ENCODE measurements around the gene RDM1. TPM values are rescaled to one million over a fixed set of nuclear protein-coding genes. Genes with fewer than 3 reads are reported as not detected.
A peak's percentile ranks its signal among the peaks of the same experiment; 100 is the strongest.

Gene RDM1
- polyA plus RNA-seq (2012; ENCODE audit: insufficient read depth, insufficient read length), result 22.9 TPM

DNA sequence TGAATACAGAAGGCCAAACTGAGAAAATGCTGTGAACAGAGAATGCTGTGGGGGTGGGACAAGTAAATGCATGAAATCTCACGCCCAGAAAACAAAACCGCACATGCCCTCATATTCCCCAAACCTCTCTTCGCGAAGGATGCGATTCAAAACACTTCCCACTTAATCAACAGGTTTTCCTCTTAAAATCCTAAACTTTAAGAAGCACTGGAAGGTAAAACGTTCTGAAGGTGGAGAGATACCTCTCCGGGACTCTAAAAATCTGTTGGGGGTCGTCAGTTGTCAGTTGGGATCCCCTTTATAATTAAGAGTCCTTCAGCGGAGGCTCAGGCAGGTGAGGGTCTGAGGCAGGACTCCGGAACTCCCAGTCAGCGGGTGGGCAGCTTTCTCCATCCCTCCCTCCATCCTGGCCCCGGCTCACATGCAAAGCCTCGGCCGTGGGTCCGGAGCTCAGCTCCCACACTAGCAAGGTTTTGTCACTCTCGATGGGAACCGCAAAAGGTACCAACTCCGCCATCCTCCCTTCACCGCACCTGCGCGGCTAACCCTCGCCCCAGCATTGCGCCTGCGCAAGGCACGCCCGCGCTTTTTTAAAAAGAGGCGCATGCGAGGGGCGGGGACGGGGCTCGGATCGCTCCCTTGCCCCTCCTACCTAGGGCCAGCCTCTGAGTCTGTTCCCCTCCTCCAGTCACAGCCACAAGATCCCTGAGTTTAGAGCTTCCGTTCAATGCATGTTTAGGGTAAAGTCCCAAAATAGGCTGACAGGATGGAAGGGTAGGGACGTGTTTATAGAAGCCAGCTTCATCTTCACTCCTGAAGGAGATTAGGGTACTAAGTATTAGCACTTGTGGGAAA, at the start of gene RDM1:
TSS of gene RDM1 (minus strand) at position 563 of the 855 bp plus-strand sequence. CDS start at position 517, 46 bp downstream.
- peak within 1 kb of the TSS; percentile 87 for H3K4me3 ChIP-seq (ENCODE audit: low read length)
- DNase-seq (ENCODE audit: low read depth, low spot score), result peak; percentile 91

- DNase-seq (ENCODE audit: low read depth, low spot score), result no peak
- no peak overlapping the region for H3K4me3 ChIP-seq (ENCODE audit: low read length)
Observed at GRCh38 chr17:35978346-35978745, 47.8 kb upstream of the RDM1 start.

- H3K4me3 ChIP-seq (ENCODE audit: low read length), result no peak overlapping the region
- DNase-seq (ENCODE audit: low read depth, low spot score), result no peak
Observed at GRCh38 chr17:35977509-35977908, 46.9 kb upstream of the RDM1 start.

DNA sequence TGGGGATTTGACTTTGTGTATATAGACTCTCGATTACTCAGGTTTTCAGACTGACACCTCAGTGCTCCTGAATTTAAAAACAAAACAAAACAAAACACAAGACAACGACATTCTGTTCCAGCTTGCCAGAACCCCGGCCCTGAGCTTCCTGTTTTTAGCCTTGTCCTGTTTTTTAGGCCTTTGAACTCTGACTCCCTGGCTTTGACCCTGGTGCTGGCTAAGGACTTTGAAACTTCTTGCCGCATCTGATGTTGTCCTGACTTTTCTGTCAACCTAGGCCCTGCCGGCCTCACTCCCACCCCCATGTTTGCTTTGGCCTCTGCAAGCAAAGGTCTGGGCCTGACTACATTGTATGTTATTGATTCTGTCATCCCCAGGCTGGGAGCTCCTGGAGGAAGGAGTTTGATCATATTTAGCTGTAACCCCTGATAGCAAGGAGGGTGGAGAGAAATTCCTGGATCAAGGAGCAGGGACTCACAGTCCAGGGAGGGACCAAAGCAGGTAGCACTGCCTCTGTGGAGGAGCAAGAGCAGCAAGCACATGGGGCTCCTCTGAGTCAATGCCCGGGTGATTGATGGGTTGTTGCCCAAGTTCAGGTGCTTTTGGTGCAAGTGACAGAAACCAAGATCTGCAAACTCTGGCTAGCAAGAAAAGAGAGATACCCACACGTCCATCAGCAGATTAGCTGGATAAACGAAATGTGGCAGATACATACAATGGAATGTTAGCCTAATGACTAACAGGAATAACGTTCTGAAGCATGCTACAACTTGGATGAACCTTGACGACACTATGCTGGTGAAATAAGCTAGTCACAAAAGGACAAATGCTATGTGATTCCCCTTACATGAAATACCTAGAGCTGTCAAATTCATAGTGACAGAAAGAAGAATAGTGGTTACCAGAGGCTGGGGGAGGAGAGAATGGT, 43.0 kb upstream of the RDM1 start:
- H3K4me3 ChIP-seq (ENCODE audit: low read length), result no peak overlapping the region
- no peak for DNase-seq (ENCODE audit: low read depth, low spot score)

- H3K4me3 ChIP-seq (ENCODE audit: low read length), result no peak overlapping the region
- no peak for DNase-seq (ENCODE audit: low read depth, low spot score)
Observed at GRCh38 chr17:35972945-35973332, 42.4 kb upstream of the RDM1 start.

GRCh38 chr17:35972535-35972934, 42.0 kb upstream of the RDM1 start:
- H3K4me3 ChIP-seq (ENCODE audit: low read length), result no peak overlapping the region
- DNase-seq (ENCODE audit: low read depth, low spot score), result no peak

- no peak overlapping the region for H3K4me3 ChIP-seq (ENCODE audit: low read length)
- DNase-seq (ENCODE audit: low read depth, low spot score), result no peak
Observed at GRCh38 chr17:35972066-35972465, 41.5 kb upstream of the RDM1 start.

GRCh38 chr17:35969558-35970380, 39.2 kb upstream of the RDM1 start:
- H3K4me3 ChIP-seq (ENCODE audit: low read length), result no peak overlapping the region
- peak; percentile 71 for DNase-seq (ENCODE audit: low read depth, low spot score)

DNA sequence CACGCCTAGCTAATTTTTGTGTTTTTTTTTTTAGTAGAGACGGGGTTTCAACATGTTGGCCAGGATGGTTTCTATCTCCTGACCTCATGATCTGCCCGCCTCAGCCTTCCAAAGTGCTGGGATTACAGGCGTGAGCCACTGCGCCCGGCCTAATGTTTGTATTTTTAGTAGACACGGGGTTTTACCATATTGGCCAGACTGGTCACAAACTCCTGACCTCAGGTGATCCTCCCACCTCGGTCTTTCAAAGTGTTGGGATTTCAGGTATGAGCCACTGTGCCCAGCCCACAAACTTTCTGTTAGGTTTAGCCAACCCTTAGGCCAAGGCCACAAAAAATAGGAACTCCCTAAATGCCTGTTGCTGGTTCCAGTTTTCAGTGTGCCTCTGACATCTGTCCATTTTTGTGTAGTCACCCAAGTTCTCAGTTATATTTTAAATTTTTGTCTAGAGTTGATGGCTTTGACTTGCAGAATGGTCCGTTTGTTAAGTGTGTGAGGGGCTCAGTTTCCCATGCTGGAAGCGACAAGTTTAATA, 38.0 kb upstream of the RDM1 start:
- H3K4me3 ChIP-seq (ENCODE audit: low read length), result no peak overlapping the region
- no peak for DNase-seq (ENCODE audit: low read depth, low spot score)

DNA sequence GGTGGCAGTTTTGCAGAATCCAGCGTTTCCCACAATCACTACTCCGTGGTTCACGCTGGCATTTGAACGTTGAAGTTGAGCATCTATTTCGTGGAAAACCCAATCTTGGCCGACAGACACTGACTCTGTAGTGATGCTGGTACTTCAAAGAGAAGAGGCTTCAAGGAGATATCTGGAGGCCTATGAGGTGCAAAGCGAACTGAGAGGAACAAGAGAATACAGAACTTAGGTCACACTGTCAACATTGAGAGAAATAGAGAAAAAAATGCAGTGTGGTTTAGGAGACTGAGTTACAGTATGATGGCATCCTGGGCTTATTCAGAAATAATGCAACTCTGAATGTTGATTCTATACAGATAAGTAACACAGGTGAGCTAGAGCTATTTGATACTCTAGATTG, 34.7 kb upstream of the RDM1 start:
- no peak for DNase-seq (ENCODE audit: low read depth, low spot score)
- no peak overlapping the region for H3K4me3 ChIP-seq (ENCODE audit: low read length)

DNA sequence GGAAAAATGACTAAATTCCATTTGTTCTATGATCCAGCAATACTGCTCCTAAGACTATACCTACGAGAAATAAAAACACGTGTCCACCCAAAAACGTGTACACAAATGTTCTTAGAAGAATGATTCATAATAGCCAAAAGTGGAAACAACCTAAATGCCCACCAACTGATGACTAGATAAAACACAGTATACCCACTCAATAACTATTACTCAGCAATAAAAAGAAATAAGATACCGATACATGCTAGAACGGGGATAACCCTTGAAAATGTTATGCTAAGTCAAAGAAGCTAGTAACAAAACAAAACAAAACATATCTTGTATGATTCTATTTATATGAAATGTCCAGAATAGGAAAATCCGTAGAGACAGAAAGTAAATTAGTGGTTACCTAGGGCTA, 33.1 kb upstream of the RDM1 start:
- DNase-seq (ENCODE audit: low read depth, low spot score), result no peak
- H3K4me3 ChIP-seq (ENCODE audit: low read length), result no peak overlapping the region

- H3K4me3 ChIP-seq (ENCODE audit: low read length), result no peak overlapping the region
Observed at GRCh38 chr17:35953720-35954119, 23.1 kb upstream of the RDM1 start.

DNA sequence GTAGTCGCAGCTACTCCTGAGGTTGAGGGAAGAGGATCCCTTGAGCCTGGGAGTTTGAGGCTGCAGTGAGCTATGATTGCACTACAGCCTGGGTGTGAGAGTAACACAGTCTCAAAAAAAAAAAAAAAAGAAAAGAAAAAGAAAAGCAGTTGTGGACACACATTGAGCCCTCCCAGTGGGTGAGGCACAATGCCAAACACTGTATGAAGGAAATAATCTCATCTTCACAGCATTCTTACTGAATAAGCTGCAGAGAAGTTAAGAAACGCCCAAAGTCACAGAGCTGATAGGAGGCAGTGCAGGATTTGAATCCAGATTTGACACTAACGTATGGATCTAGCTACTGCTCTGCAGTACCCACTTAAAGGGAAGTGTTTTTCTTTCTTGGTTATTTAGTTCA, 18.8 kb upstream of the RDM1 start:
- no peak overlapping the region for H3K4me3 ChIP-seq (ENCODE audit: low read length)
- DNase-seq (ENCODE audit: low read depth, low spot score), result no peak

More at GRCh38 chr17:35953720-35954119, 23.1 kb upstream of the RDM1 start:
- DNase-seq (ENCODE audit: low read depth, low spot score), result no peak

DNA sequence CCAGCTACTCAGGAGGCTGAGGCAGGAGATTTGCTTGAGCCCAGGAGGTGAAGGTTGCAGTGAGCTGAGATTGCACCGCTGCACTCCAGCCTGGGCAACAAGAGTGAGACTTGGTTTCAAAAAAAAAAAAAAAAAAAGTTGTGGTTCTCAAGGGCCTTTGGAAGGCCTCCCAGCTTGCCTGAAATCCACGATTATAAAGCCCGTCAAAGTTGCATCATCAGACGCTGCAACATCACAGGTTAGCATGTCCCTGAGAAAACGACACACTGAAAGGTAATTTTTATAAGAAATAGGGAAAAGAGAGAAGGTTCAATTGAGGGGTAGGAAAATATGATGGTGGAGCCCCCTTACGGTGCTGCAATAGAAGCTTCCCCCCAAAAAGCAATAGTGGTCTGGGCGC, 17.5 kb upstream of the RDM1 start:
- H3K4me3 ChIP-seq (ENCODE audit: low read length), result no peak overlapping the region
- no peak for DNase-seq (ENCODE audit: low read depth, low spot score)

- no peak overlapping the region for H3K4me3 ChIP-seq (ENCODE audit: low read length)
- peak; percentile 50 for DNase-seq (ENCODE audit: low read depth, low spot score)
Observed at GRCh38 chr17:35947156-35947585, 16.6 kb upstream of the RDM1 start.

GRCh38 chr17:35944151-35944550, 13.6 kb upstream of the RDM1 start:
- no peak for DNase-seq (ENCODE audit: low read depth, low spot score)

DNA sequence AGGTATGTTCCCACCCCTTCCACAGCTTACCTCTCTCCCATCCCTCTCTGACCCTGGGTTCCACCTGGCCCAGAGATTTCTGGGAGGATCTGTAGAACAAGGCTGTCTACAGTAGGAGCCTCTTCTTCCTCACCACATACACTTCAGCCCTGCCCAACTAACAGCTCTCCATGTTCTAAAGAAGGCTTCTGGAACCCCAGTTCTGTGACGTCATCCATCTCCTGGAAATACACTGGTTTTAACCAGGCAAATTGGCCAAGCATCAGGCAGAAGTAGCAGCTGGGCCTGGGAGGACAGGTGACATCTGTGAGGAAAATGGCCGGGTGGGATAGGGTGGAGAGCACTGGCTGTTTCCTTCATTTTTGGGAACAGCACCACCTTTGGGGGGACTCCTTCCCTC, 13.0 kb upstream of the RDM1 start, which contains the start of gene LYZL6:
TSS of gene LYZL6 (minus strand) at position 177 of the 400 bp plus-strand sequence. CDS start 4,357 bp downstream, outside the sequence.
- no peak within 1 kb of the TSS for H3K4me3 ChIP-seq (ENCODE audit: low read length)
- DNase-seq (ENCODE audit: low read depth, low spot score), result no peak

More at GRCh38 chr17:35944151-35944550, 13.6 kb upstream of the RDM1 start:
- H3K4me3 ChIP-seq (ENCODE audit: low read length), result no peak overlapping the region

GRCh38 chr17:35942588-35943186, 12.1 kb upstream of the RDM1 start:
- no peak for DNase-seq (ENCODE audit: low read depth, low spot score)
- no peak overlapping the region for H3K4me3 ChIP-seq (ENCODE audit: low read length)
